ENCODE results near the gene TMEM217. TPM values are rescaled to one million over a fixed set of nuclear protein-coding genes. Genes with fewer than 3 reads are reported as not detected.

Gene TMEM217
- total and polyA plus RNA-seq, 2 of the 4 experiments (the other 2 are of a cell fraction) = 1.4 to 3.5 TPM

DNA sequence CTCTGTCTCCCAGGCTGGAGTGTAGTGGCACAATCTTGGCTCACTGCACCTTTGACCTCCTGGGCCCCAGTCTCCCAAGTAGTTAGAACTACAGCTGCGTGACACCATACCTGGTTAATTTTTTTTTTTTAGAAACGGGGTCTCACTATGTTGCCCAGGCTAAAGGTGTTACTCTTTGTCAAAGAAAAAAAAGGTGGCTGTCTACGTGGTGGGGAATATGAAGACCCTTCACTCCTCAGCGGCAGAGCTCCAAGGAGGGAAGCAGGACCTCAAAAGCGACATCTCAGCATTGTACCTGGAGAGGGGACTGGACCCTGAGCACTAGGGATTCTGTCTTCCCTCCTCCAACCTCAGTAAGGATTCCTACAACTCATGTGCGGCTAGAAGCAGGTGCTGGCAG, 16.8 kb downstream of the TMEM217 start:
- H3K23ac ChIP-seq (ENCODE audit: low read depth, low read length) = peak overlapping the region; percentile 71; the same call in 1 of the 2 replicates
- no peaks in the 10 kb centered on the region for H3K36me3 ChIP-seq (ENCODE audit: control insufficient read depth, insufficient read depth, low read length)
- in situ Hi-C loops (cut with MboI; ENCODE audit: low sequenced_read_pairs) (no loop called here), intact Hi-C loops (cut with micrococcal nuclease) (loop anchor here (5.0 kb wide), 1 partner anchor 99 kb away; no protein-coding TSS in a partner anchor), dilution Hi-C loops (cut with HindIII; ENCODE audit: low sequenced_read_pairs, unreplicated experiment) (no loop called here)
- H3K9ac ChIP-seq (ENCODE audit: low read depth, low read length) = no peak overlapping the region
- peak overlapping the region; percentile 13 for H2AK9ac ChIP-seq (replicated peaks; ENCODE audit: low read depth, low read length, poor library complexity)
- H3K9me3 ChIP-seq (ENCODE audit: control insufficient read depth, insufficient read depth, low read length) = no peaks in the 10 kb centered on the region
- peak overlapping the region; percentile 95 for H4K5ac ChIP-seq (ENCODE audit: low read depth, low read length)
- peak overlapping the region; percentile 83 for H3K14ac ChIP-seq (replicated peaks; ENCODE audit: low read depth, low read length)
- H3K4me1 ChIP-seq (ENCODE audit: control insufficient read depth, insufficient read depth, low read length) = peaks cover 36% of the 10 kb centered on the region
- H3K4me2 ChIP-seq (ENCODE audit: low read depth, low read length) = no peak overlapping the region
- peaks cover 0 to 14% of the 10 kb centered on the region in 2 experiments; a peak in 1 of 4 replicates for H3K79me1 ChIP-seq (ENCODE audit: low read depth in 1 of 2, low read length in 2 of 2)
- TF ChIP-seq BHLHE40 (IDR thresholded peaks at IDR 0.05; ENCODE audit: low read depth, low read length) (no peak), CEBPB (IDR thresholded peaks at IDR 0.05; ENCODE audit: low read depth, low read length) (no peak), RFX5 (IDR thresholded peaks at IDR 0.05; ENCODE audit: low read depth, low read length) (no peak), POLR2A (IDR thresholded peaks at IDR 0.05; ENCODE audit: low read depth, low read length) (no peak), RCOR1 (IDR thresholded peaks at IDR 0.05; ENCODE audit: insufficient replicate concordance, low read length) (no peak), NFE2L2 (IDR thresholded peaks at IDR 0.05; ENCODE audit: low read depth, low read length) (no peak), FOS (IDR thresholded peaks at IDR 0.05; ENCODE audit: low read depth, low read length) (no peak), ELK1 (IDR thresholded peaks at IDR 0.05; ENCODE audit: borderline replicate concordance, low read depth, low read length) (no peak), SMC3 (IDR thresholded peaks at IDR 0.05; ENCODE audit: low read depth, low read length) (no peak), RAD21 (IDR thresholded peaks at IDR 0.05; ENCODE audit: low read length) (no peak), MXI1 (IDR thresholded peaks at IDR 0.05; ENCODE audit: borderline replicate concordance, low read depth, low read length) (no peak), MAZ (IDR thresholded peaks at IDR 0.05; ENCODE audit: borderline replicate concordance, low read depth, low read length) (no peak), CHD1 (IDR thresholded peaks at IDR 0.05; ENCODE audit: low read depth, low read length) (no peak), MAFK (IDR thresholded peaks at IDR 0.05; ENCODE audit: low read depth, low read length) (no peak)
- TF ChIP-seq, protein P1, sequence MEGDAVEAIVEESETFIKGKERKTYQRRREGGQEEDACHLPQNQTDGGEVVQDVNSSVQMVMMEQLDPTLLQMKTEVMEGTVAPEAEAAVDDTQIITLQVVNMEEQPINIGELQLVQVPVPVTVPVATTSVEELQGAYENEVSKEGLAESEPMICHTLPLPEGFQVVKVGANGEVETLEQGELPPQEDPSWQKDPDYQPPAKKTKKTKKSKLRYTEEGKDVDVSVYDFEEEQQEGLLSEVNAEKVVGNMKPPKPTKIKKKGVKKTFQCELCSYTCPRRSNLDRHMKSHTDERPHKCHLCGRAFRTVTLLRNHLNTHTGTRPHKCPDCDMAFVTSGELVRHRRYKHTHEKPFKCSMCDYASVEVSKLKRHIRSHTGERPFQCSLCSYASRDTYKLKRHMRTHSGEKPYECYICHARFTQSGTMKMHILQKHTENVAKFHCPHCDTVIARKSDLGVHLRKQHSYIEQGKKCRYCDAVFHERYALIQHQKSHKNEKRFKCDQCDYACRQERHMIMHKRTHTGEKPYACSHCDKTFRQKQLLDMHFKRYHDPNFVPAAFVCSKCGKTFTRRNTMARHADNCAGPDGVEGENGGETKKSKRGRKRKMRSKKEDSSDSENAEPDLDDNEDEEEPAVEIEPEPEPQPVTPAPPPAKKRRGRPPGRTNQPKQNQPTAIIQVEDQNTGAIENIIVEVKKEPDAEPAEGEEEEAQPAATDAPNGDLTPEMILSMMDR (conservative IDR thresholded peaks at IDR 0.05; ENCODE audit: low read depth, low read length) = no peak
- TF ChIP-seq, protein P2, sequence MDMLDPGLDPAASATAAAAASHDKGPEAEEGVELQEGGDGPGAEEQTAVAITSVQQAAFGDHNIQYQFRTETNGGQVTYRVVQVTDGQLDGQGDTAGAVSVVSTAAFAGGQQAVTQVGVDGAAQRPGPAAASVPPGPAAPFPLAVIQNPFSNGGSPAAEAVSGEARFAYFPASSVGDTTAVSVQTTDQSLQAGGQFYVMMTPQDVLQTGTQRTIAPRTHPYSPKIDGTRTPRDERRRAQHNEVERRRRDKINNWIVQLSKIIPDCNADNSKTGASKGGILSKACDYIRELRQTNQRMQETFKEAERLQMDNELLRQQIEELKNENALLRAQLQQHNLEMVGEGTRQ (IDR thresholded peaks at IDR 0.05; ENCODE audit: low read depth, low read length) = no peak
- H4K8ac ChIP-seq (ENCODE audit: low read depth in 2 of 2, low read length in 2 of 2) = peak overlapping the region; percentile 84 to 96
- H4K20me1 ChIP-seq (ENCODE audit: insufficient read depth, low read length) = no peaks in the 10 kb centered on the region; the same call in 1 of the 2 replicates
- H4K91ac ChIP-seq (ENCODE audit: insufficient read depth, low read depth, low read length) = peak overlapping the region; percentile 92
- peak overlapping the region; percentile 98 for H2AK5ac ChIP-seq (ENCODE audit: low read depth, low read length)
- no peaks in the 10 kb centered on the region for H3K27me3 ChIP-seq (ENCODE audit: control insufficient read depth, insufficient read depth, low read length)
- H3K27ac ChIP-seq (ENCODE audit: insufficient read depth, low read length) = peak overlapping the region; percentile 86
- ChIA-PET POLR2A (ENCODE audit: unreplicated experiment) (no interaction called here), CTCF (no interaction called here)
- DNase-seq = no peak
- H2BK120ac ChIP-seq (ENCODE audit: low read depth, low read length) = peak overlapping the region; percentile 94
- H3K4ac ChIP-seq (ENCODE audit: low read depth, low read length) = peak overlapping the region; percentile 96
- peak overlapping the region; percentile 99 for H2BK5ac ChIP-seq (ENCODE audit: low read depth, low read length, poor library complexity, severe bottlenecking)
- peak overlapping the region; percentile 0 for H2AFZ ChIP-seq (replicated peaks; ENCODE audit: low read length, poor library complexity)
- peaks cover 21% of the 10 kb centered on the region for H3K9me1 ChIP-seq (ENCODE audit: insufficient read depth, low read length)
- peak overlapping the region; percentile 98 for H2BK20ac ChIP-seq (ENCODE audit: low read depth, low read length)
- peak overlapping the region; percentile 99; the same call in 2 of the 3 replicates for H2BK15ac ChIP-seq (ENCODE audit: low read depth, low read length)
- 0 out of 2 replicates have a peak overlapping the region, but pooled peaks have one; percentile 32 for H3K56ac ChIP-seq (ENCODE audit: extremely low read depth, insufficient read depth, low read length)
- H3K4me3 ChIP-seq (ENCODE audit: insufficient read depth, low read depth, low read length) = no peak overlapping the region
- ATAC-seq (ENCODE audit: low read depth) = no peak
- WGBS, 2 experiments (ENCODE audit: extremely low coverage in 2 of 2, insufficient read length in 1 of 2) = 100% methylated on average over 1 of the region's 6 CpGs; no CpG with 5 or more reads in 1 of the 2 experiments
- no TSS peak for BruUV-seq (replicated peaks)
- peak overlapping the region; percentile 93 for H3K18ac ChIP-seq (ENCODE audit: low read depth, low read length)

All from IMR-90 (cell line).